GM18858 (cell line): ENCODE results near the gene DYNC2I2.
A peak's percentile ranks its signal among the peaks of the same experiment; 100 is the strongest.
"Not testable (repeated sequence)": the region's sequence is repeated elsewhere in the genome, so short reads cannot be mapped to it uniquely, and the experiment has no call there.

ENCODE experiments used
- ATAC-seq: cut with Tn5 transposase; IDR thresholded peaks from one replicate; pipeline ENCODE4 v1.9.1; 2021; ENCODE audit not compliant: unreplicated experiment

Gene DYNC2I2

GRCh38 chr9:128656416-128657343 is at the start of gene DYNC2I2:
TSS of gene DYNC2I2 (minus strand) at chr9:128656847. CDS start at chr9:128656726, 121 bp downstream.
- peak; percentile 51 for ATAC-seq

DNA sequence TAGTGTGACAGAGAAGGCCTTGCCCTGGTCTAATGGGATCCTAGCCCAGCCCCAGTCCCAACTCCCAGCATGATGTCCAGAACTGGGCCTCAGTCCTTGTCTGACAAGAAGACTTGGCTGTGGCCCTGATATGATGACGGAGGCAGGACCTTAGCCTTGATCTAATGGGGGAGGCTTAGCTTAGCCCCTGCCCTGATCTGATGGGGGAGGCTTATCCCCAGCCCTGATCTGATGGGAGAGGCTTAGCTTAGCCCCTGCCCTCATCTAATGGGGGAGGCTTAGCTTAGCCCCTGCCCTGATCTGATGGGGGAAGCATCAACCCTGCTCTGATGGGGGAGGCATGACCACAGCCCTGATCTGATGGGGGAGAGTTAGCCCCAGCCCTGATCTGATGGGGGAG is 49.4 kb upstream of the DYNC2I2 start:
- ATAC-seq: no peak

DNA sequence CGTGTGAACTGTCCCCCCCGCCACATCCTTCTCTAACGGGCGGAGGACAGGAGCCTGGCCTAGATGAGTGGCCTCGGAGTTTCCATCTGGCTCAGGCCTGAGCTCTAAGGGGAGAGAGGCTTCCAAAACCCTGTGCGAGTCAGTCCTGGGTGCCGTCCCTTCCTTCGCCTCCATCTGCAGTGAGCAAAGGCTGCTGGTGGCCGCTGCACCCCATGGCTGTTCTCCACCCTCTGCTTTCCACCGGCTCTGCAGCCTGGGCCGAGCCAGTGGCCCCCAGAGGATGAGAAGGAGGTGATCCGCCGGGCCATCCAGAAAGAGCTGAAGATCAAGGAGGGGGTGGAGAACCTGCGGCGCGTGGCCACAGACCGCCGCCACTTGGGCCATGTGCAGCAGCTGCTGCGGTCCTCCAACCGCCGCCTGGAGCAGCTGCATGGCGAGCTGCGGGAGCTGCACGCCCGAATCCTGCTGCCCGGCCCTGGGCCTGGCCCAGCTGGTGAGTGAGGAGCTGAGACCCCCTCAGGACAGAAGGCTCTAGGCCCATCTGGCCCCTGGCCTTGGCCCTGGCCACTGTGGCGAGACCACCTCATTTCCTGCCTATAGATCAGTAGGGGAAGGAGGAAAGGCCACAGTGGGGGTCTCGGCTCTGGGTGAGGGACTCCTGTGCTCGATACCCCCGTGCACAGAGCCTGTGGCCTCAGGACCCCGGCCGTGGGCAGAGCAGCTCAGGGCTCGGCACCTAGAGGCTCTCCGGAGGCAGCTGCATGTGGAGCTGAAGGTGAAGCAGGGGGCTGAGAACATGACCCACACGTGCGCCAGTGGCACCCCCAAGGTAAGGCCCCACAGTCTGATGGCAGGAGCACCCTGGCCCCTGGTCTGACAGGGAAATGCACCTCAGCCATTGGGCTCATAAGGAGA is 48.7 kb upstream of the DYNC2I2 start:
- no peak for ATAC-seq

- no peak for ATAC-seq
Observed at GRCh38 chr9:128704356-128704670, 47.7 kb upstream of the DYNC2I2 start.

- no peak for ATAC-seq
Observed at GRCh38 chr9:128703616-128704355, 47.1 kb upstream of the DYNC2I2 start.

DNA sequence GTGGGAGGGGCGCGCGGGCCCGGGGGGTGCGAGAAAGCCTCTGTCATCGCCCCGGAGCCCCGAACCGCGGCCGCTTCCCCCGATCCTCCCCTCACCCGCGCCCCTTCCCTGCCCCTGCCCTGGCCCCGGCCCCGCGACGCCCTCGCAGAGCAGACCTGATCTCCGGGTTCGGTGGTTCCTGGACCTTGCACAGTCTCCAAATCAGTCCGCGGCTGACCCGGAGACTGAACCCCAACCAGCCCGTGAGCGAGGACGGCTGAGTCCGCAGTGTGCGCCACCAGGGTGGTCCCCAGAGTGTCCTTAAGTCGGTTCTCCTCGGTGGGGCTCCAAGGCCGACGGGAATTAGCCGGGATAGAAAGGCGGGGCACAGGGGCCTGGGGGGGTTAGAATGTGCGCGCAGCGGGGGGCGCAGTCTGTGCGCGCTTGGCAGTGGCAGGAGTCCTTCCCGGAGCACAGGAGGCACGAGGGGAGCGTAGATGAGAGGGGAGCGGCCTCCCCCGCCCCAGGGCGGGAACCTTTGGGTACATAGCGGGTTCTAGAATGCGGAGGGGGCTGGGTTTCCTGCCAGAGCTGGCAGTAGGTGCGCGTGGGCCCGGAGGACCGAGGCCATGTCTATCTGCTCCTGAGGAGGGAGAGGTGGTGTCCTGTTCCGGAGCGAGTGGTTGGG is 46.4 kb upstream of the DYNC2I2 start:
- ATAC-seq: peak; percentile 18

GRCh38 chr9:128702445-128702948 is 45.9 kb upstream of the DYNC2I2 start, which contains the start of gene PKN3:
TSS of gene PKN3 (plus strand) at chr9:128702503. CDS start at chr9:128702916, 413 bp downstream.
- ATAC-seq: peak; percentile 47

- ATAC-seq: no peak
Observed at GRCh38 chr9:128701227-128701854, 44.7 kb upstream of the DYNC2I2 start.

DNA sequence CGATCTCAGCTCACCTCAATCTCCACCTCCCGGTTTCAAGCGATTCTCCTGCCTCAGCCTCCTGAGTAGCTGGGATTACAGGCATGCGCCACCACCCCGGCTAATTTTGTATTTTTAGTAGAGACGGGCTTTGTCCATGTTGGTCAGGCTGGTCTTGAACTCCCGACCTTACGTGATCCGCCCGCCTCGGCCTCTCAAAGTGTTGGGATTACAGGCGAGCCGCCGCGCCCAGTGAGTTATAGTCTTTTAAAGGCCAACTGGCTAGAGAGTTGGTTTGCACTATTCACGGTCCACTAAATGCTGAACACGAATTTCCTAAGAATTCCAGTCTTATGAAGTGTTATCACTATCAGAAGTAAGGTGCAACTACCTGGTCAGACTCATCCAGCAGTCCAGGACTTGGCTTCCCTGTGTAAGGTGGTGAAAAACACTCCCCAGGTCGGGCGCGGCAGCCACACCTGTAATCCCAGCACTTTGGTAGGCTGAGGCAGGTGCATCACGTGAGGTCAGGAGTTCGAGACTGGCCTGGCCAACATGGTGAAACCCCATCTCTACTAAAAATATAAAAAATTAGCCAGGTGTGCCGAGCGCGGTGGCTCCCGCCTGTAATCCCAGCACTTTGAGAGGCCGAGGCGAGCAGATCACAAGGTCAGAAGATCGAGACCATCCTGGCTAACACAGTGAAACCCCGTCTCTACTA is 42.6 kb upstream of the DYNC2I2 start:
- not testable (repeated sequence) for ATAC-seq

- ATAC-seq: no peak
Observed at GRCh38 chr9:128696923-128697707, 40.5 kb upstream of the DYNC2I2 start.

GRCh38 chr9:128694344-128694743 is 37.7 kb upstream of the DYNC2I2 start:
- no peak for ATAC-seq

GRCh38 chr9:128693738-128694137 is 37.1 kb upstream of the DYNC2I2 start:
- ATAC-seq: not testable (repeated sequence)

GRCh38 chr9:128690684-128691034 is 34.0 kb upstream of the DYNC2I2 start:
- ATAC-seq: no peak

- no peak for ATAC-seq
Observed at GRCh38 chr9:128689820-128690683, 33.4 kb upstream of the DYNC2I2 start.

DNA sequence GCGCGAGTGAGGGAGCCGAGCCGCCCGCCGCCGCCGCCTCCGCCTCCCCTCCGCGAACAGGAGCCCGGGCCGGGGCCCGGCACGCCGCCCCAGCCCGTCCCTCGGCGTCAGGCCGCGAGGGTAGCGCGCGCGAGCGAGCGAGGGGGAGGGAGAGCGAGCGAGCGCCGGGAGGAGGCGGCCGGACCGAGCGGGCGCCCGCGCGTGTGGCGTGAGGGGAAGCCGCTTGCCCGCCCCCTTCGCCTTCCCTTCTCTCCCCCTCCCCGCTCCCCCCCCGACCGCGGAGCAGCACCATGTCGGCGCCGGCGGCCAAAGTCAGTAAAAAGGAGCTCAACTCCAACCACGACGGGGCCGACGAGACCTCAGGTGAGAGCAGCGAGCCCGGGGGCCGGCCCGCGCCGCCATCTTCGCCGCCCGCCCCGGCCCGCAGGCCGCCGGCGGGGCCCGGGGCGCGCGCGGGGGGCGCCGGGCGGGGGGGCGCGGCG is 32.7 kb upstream of the DYNC2I2 start:
- ATAC-seq: no peak

- ATAC-seq: peak; percentile 46
Observed at GRCh38 chr9:128688501-128689292, 32.0 kb upstream of the DYNC2I2 start, which contains the start of gene SET. TSS of gene SET (plus strand) at chr9:128689222. CDS start at chr9:128689583, 361 bp downstream.
